ENCODE data around the gene TRIM8.

DNA sequence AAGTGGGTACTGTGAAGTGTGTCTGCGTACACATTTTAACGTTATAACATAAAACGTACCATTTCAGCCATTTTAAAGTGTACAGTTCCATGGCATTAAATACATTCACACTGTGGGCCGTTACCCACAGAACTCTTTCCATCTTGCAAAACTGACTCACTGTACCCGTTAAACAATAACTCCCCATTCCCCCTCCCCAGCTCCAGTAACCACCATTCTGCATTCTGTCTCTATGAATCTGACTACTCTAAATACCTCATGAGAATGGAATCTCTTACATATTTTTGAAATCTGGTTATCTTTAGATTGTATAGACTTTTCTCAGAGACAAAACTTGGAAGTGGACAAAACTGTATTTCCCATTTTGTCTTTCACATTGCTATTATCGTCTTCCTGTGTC lies 60.6 kb downstream of the TRIM8 start:
- TF ChIP-seq, protein P1, sequence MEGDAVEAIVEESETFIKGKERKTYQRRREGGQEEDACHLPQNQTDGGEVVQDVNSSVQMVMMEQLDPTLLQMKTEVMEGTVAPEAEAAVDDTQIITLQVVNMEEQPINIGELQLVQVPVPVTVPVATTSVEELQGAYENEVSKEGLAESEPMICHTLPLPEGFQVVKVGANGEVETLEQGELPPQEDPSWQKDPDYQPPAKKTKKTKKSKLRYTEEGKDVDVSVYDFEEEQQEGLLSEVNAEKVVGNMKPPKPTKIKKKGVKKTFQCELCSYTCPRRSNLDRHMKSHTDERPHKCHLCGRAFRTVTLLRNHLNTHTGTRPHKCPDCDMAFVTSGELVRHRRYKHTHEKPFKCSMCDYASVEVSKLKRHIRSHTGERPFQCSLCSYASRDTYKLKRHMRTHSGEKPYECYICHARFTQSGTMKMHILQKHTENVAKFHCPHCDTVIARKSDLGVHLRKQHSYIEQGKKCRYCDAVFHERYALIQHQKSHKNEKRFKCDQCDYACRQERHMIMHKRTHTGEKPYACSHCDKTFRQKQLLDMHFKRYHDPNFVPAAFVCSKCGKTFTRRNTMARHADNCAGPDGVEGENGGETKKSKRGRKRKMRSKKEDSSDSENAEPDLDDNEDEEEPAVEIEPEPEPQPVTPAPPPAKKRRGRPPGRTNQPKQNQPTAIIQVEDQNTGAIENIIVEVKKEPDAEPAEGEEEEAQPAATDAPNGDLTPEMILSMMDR (IDR thresholded peaks at IDR 0.05): no peak
- TF ChIP-seq EZH2 (IDR thresholded peaks at IDR 0.05; ENCODE audit: borderline replicate concordance, insufficient read depth, low read depth, low read length, poor library complexity, severe bottlenecking): no peak
